ENCODE data around the gene ZNF724.
"Not testable (repeated sequence)": the region's sequence is repeated elsewhere in the genome, so short reads cannot be mapped to it uniquely, and the experiment has no call there.

Gene ZNF724

DNA sequence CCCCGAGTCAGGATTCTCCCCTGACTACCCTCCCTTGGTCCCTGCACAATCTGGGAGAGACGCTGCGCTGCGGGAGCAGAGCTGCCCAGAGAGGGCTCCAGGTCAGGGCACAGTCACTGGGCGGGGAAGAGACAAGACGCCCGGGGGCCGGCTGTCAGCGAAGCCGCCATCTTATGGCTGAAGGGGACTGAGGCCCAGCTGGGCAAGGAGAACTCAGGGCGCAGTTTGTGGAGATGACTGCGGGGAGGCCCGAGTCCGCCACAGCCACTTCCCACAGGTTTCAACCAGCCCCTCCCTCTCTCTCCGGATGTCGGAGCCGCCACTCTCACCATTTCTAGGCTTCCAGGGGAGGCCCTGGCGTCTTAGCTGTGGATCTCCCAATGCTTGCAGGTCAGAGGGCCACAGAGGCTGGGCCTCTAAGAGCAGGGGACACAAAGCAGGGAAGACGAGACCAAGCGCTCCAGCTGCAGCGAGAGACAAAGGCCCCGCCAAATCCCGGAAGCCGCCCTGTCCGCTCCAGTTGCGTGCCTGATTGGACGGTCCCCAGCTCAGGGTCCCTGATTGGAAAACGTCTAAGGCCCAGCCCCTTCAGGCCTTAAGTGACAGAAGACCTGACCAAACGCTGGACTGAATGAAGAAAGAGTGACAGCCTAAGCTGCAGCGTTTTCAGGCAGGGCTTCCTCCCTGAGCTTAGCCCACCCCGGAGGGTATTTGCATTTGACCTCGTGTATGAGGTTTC lies at the start of gene ZNF724:
Gene ZNF724, minus strand, starts transcription at position 484 of the 739 bp plus-strand sequence. Its CDS starts 152 bp downstream, at position 332.
- peak; percentile 25 to 97 (median 90) for DNase-seq

DNA sequence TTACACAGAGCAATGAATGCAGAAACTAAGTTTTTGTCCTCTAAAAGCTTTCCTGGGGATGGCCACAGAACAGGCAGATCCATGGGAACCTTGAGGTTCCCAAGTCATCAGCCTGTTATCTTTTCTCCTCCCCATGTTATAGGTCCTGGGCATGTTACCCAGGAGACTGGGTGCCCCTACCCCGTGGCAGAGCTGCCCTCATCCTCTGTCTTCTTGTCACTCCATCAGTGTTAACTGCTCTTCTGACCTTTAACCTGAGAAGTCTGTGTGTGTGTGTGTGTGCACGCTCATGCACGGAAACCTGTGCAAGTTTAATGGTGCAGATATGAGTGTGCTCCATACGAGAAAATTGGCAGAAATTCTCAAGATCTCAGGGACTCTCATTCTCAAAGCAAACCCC lies 43.9 kb upstream of the ZNF724 start:
- DNase-seq = no peak

DNA sequence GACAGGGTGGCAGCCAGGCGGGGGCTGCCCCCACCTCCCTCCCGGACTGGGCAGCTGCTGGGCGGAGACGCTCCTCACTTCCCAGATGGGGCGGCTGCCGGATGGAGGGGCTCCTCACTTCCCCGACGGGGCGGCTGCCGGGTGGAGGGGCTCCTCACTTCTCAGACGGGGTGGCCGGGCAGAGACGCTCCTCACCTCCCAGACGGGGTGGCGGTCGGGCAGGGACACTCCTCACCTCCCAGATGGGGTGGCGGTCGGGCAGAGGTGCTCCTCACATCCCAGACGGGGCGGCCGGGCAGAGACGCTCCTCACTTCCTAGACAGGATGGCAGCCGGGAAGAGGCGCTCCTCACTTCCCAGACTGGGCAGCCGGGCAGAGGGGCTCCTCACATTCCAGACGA lies 39.8 kb upstream of the ZNF724 start:
- not testable (repeated sequence) for DNase-seq

DNA sequence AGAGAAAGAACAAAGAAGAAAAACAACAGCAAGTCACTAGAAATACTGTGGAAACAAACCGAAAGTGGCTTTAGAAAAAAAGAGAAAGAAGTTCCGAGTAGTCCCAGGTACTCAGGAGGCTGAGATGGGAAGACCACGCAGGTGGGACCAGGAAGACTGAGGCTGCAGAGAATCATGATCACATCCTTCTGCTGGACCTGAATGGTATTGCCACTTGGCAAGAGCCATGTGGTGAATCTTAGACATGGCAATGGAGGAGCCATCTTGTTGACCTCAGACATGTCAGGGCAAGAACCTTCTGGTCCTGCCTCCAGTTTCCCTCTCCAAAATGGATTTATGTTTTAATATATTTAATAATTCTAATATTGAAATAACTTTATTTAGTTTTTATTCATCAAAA lies 37.4 kb upstream of the ZNF724 start:
- DNase-seq = no peak

DNA sequence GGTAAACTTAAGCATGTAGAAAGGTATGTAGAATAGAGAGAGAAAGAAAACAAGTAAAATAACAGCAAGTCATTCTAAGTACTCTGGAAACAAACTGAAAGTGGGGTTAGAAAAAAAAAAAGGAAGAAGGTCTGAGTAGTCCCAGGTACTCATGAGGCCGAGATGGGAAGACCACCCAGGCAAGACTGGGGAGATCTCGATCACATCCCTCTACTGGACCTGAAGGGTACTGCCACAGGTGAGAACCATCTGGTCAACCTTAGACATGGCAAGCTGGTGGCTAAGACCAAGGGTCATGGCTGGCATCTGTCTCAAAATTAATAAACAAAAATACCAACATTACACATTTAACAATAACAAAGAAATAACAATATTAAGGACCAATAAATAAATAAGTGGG lies 36.3 kb upstream of the ZNF724 start:
- DNase-seq = no peak

DNA sequence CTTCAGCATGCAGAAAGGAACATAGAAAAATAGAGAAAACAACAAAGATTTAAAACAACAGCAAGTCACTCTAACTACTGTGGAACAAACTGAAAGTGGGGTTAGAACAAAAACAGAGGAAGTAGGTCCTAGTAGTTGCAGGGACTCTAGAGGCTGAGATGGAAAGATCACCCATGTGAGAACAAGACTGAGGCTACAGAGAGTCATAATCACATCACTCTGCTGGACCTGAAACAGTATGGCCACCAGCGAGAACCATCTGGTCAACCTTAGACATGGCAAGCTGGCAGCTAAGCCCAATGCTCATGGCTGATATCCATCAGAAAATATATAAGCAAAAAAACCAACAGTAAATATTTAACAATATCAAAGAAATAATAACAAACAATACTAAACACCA lies 35.8 kb upstream of the ZNF724 start:
- no peak for DNase-seq

DNA sequence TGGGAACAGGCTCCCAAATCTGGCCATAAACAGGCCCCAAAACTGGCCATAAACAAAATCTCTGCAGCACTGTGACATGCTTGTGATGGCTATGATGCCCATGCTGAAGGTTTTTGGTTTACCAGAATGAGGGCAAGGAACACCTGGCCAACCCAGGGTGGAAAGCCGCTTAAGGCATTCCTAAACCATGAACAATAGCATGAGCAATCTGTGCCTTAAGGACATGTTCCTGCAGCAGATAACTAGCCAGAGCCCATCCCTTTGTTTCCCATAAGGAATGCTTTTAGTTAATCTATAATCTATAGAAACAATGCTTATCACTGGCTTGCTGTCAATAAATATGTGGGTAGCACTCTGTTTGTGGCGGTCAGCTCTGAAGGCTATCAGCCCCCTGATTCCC lies 35.1 kb upstream of the ZNF724 start:
- DNase-seq = not testable (repeated sequence)

DNA sequence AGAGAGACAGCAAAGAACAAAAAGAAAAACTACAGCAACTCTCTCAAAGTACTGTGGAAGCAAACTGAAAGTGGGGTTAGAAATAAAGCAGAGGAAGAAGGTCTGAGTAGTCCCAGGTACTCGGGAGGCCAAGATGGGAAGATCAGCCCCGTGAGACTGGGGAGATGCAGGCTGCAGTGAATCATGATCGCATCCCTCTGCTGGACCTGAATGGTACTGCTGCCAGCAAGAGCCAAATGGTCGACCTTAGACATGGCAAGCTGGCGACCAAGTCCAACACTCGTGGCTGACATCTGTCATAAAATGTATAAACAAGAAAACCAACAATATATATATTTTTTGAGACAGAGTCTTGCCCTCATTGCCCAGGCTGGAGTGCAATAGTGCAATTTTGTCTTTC lies 33.7 kb upstream of the ZNF724 start:
- peak in 9 of 56 donors; percentile 1 to 49 (median 2) for DNase-seq

DNA sequence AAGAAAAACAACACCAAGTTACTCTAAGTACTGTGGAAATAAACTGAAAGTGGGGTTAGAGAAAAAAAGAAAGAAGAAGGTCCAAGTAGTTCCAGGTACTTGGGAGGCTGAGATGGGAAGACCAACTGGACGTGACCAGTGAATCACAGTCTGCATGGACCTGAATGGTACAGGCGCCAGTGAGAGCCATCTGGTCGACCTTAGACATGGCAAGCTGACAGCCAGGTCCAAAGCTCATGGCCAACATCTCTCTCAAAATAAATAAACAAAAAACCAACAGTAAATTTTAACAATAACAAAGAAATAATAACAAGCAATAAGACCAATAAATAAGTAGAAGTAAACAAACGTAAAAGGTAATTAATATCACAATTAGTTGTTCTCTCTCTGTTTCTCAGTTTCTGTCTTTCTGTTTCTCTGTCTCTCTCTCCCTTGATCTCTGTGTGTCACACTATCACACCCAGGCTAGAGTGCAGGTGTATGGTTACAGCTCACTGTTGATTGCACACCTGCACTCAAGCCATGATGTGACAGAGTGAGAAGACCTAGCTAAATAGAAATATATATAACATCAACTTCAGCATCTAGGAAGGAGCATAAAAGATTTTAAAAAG lies 31.6 kb upstream of the ZNF724 start:
- DNase-seq = no peak

DNA sequence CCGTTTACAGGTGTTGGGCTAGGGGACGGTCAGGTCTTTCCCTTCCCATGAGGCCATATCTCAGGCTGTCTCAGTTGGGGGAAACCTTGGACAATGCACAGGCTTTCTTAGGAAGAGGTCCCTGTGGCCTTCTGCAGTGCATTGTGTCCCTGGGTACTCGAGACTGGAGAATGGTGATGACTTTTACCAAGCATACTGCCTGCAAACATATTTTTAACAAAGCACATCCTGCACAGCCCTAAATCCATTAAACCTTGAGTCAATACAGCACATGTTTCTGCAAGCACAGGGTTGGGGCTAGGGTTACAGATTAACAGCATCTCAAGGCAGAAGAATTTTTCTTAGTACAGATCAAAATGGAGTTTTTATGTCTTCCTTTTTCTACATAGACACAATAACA lies 27.9 kb upstream of the ZNF724 start:
- not testable (repeated sequence) for DNase-seq

DNA sequence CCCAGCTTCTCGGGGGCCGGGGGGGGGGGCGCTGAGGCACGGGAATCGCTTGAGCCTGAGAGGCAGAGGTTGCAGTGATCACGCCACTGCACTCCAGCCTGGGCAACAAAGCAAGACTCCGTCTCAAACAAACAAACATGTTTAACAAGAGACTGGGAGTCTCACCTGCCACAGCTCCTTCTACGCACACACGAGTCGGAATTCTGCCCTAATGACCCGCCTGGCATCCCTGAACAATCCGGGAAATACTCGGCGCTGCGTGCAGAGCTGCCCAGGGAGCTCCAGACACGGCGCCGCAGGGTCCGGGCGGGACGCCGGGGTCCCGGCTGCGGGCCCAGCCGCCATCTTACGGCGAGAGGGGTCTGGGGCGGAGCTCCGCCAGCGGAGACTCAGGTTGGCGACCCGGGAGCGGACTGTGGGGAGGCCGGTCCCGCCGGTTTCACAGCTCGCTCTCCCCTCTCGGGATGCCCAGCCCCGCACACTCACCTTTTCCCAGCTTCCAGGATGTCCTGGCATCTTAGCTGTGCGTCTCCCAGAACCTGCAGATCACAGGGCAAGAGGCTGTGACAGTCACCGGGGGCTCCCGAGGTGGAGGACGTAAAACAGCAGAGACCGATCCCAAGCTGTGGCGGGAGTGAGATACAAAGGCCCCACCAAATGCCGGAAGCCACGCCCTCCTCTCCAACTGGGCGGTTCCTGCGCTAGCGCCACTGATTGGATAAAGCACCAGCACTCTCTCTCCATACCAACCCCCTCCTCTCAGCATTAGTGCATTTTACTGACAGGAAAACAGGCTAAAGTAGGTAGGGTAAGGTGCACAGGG lies 23.6 kb upstream of the ZNF724 start:
- peak; percentile 10 to 93 (median 80) for DNase-seq

DNA sequence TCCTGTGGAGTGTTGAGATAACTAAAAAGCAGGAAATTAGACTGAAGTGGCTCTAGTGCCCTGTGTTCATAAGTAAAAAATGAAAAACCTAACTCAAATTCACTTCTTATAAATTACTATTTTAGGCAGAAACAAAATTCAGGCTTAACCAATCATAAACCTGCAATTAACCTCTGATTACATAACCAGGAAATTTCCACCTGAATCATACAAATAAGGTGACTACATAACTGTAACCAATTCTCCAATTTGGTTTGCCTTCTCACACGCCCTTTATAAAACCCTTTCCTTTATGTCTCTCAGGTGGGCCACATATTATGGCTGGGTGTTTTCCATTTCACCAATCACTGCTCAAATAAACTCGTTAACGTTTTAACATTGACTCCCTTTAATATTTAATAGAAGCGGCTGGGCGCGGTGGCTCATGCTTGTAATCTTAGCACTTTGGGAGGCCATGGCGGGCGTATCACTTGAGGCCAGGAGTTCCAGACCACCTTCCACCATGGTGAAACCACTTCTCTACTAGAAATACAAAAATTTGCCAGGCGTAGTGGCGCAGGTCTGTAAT lies 22.9 kb upstream of the ZNF724 start:
- peak in 3 of 56 donors; percentile 8 to 57 (median 24) for DNase-seq

DNA sequence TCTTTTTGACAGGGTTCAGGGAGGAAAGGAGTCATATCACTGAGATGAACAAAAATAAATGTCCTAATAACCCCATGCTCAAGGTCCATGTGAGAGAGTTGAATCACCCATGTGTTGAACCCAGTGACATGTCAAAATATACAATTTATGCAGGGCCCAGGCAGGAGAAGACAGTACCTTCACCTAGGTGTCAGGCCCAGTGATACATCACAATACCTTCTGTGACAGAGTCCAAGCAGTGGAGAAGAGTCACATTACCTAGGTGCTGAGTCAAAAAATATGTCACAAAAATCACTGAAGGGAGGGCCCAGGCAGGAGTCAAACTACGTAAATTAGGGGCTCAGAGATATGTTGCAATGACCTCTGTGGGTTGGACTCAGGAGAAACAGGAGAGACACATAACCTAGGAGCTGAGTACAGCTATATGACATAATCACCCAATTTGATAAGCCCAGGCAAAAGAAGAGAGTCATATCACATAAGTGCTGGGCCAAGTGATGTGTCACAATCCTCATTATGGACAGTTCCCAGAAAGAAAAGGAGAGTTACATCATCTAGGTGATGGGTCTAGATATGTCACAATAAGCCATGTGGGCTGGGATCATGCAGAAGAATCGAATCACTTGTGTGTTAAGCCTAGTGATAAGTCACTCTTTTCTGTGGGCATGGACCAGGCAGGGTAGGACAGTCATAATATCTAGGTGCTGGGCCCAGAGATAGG lies 13.8 kb upstream of the ZNF724 start:
- no peak for DNase-seq

DNA sequence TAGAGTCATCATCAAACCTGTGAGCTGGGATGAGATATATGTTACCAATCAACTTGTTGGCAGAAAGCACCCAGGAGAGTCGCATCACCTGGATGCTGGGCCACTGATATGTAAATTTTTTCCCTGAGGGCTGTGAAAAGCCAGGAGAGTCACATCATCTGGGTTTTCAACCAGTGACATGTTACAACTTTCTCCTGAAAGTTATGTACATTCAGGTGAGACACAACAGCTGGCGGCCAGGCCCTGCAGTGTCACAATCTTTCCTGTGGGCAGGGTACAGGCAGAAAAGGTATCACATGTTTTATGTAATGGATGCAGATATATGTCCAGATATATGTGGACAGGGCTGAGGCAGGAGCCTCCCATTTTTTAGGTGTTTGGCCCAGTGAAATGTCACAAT lies 13.2 kb upstream of the ZNF724 start:
- no peak for DNase-seq

DNA sequence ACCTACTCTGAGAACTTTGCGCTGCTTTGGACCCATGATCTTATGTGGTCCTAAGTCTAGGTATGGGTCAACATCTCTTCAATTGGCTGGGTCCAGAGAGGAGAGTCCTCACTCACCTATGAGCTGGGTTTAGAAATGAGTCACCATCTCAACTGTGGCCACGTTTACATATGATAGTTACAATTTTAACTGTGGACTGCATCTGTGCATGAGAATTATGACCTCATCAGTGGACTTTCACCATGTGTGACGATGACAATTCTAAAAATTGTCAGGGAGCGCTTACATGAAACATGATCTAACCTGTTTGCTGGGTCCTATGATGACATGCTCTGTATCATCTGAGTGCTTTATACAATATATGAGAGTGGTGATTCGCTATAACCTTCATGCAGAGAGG lies 12.7 kb upstream of the ZNF724 start:
- no peak for DNase-seq

DNA sequence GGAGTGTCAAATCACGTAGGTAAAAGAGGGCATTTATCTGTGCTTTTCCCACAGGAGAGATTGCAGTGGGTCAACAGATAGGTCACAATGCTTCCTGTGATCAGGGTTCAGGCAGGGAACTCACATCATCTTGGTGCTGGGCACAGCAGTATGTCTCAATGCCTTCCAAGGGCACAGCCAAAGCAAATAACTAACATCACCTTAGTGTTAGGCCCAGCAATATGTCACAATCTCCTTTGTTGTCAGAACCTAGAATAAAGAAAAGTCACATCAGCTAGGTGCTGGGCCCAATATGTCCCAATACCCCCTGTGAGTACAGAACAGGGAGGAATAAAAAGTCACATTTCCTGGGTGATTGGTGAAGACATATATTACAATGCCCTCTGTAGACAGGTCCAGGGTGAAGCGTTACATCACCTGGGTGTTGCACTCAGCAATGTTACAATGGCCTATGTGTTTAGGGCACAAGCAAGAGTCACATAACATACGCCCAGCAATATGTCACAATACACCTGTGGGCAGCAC lies 11.4 kb upstream of the ZNF724 start:
- no peak for DNase-seq

DNA sequence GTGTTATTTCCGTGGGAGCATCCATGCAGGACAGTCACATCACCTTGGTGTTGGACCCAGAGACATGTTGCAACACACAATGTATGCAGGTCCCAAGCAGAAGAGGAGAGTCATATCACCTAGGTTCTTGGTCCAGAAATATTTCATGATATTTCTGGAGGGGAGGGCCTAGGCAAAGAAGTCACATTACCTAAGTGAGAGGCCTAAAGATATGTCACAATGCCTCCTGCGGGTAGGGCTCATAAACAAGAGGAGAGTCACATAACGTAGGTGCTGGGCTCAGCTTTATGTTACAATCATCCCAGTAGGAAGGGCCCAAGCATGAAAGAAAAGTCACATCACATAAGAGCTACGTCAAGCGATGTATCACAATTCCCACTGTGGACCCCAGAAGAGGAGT lies 10.8 kb upstream of the ZNF724 start:
- DNase-seq = no peak

DNA sequence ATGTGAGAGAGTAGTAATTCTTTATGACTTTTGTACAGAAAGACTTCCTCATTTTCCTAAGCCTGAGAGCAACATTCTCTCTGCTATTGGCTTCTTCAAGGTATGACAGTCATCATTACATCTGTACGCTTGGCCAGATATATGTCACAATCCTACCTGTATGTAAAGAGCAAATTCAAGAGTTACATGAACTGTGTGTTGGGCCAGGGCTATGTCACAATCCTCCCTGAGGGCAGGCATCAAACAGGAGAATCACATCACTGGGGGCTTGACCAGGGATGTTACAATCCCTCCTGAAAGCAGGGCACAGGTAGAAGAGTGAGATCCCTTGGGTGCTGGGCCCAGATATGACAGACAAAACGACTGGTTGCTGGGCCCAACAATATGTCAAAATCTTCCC lies 9.8 kb upstream of the ZNF724 start:
- DNase-seq = no peak

DNA sequence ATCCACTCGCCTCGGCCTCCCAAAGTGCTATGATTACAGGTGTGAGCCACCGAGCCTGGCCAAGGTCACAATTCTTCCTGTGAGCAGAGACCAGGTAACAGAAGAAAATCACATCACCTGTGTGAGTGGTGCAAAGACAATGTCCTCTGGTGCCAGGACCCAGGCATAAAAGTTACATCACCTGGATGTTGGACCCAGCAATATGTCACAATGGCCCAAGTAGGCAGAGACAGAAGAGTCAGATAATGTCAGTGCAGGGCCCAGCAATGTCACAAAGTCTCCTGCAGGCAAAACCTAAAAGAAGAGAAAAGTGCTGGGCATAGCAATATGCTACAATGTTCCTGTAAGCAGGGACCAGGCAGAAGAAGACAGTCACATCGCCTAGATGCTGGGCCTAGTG lies 5.5 kb upstream of the ZNF724 start:
- DNase-seq = no peak

DNA sequence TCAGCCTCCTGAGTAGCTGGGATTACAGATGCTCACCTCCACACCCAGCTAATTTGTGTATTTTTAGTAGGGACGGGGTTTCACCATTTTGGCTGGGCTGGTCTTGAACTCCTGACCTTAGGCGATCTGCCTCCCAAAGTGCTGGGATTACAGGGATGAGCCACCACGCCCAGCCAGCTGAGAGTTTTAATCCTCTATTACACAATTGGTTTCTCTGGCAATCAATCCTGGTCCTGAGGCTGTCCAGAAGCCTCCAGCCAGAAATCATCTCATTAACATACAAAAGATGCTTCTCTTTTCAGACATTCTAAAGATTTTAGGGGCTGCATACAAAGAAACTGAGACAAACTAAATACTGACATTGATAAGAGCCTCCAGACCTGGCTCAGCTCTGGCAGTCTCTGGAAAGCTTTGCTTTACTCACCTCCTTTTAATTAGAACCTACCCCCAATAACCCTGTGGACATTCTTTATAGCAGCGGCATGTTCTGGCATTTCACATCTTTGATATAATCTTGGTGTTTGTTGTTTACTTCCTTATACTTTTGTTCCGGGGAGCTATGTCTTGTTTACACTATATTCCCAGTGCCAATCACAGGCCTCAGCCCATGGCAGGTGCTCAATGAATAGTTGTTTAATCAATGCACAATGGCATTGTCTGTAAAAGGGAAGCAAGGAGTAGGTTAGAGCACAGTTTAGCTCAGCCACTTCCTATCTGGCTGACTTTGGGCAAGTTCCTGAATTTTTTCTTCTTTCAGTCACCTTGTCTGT lies 4.1 kb upstream of the ZNF724 start:
- DNase-seq = no peak

All from amygdala (tissue), 56 donors.